ENCODE results near the gene KRTAP10-10.

DNA sequence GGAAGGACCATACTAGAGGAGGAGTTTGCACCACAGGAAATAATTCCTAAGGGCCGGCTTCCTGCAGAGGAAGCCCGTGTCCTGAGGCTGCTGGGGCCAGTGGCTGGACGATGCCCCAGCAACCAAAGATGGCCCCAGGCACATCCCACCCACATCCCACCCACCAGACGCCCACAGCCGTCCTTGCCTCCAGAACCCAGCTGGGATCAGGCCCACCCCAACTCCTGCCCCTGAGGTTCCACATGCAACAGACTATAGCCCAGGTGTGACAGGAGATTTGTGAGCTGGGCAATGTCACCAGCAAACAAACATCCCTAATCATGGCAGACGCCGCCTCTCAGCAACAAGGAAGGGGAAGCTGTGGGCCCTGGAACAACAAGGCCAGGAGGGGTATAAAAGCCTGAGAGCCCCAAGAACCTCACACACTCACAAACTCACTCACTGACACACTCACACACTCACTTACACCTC, 10.4 kb upstream of the KRTAP10-10 start, which contains the start of gene KRTAP10-9:
- TF ChIP-seq, protein P1, sequence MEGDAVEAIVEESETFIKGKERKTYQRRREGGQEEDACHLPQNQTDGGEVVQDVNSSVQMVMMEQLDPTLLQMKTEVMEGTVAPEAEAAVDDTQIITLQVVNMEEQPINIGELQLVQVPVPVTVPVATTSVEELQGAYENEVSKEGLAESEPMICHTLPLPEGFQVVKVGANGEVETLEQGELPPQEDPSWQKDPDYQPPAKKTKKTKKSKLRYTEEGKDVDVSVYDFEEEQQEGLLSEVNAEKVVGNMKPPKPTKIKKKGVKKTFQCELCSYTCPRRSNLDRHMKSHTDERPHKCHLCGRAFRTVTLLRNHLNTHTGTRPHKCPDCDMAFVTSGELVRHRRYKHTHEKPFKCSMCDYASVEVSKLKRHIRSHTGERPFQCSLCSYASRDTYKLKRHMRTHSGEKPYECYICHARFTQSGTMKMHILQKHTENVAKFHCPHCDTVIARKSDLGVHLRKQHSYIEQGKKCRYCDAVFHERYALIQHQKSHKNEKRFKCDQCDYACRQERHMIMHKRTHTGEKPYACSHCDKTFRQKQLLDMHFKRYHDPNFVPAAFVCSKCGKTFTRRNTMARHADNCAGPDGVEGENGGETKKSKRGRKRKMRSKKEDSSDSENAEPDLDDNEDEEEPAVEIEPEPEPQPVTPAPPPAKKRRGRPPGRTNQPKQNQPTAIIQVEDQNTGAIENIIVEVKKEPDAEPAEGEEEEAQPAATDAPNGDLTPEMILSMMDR (IDR thresholded peaks at IDR 0.05; ENCODE audit: poor library complexity): no peak
- no peak for TF ChIP-seq EZH2phosphoT487 (IDR thresholded peaks at IDR 0.05; ENCODE audit: low read depth, severe bottlenecking, unreplicated experiment)

Measured in hepatocyte (in vitro differentiated cells).